Limb (tissue), 2 donors: Measurements from ENCODE around the gene GRM1.

Experiments
- DNase-seq, 2 donors: peaks; one replicate each; pipeline ENCODE4 v3.0.0-alpha.2; 2016; ENCODE audit errors: extremely low spot score in 2 of 2

The GRM1 gene

DNA sequence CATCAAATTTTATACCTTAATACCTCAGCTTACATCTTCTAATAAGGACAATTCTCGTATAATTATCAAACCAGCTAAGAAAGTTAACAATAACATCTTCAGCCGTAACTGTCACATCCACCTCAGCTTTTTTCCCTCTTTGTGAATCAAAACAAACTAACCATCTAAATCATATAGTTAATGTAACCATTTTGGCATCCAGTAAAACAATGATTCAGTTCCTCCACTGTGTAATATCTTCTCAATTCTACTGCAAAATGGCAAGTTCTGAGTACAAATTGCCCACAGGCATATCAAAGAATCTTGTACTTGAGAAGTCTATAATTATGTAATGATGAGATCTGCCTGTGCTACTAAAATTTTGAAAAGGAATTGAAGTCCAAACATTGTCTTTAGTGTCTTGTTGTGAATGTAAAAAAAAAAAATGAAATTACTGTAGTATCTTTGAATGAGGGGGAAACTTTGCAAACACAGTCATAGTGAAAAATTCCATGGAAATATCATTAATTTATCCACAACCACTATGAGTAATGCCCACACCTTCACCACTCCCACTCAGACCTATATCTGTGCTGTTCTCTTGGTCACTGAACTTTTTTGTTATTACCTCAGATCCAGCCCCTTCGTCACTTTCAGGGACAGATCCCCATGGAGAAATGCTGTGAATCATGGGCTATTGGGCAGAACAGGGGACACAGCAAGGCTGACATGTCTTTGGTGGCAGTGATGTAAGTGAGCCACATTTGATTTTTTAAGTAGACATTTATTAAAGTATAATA lies 336.1 kb downstream of the GRM1 start:
- DNase-seq, result no peak

GRCh38 chr6:146367061-146367460 lies 338.2 kb downstream of the GRM1 start:
- no peak for DNase-seq

GRCh38 chr6:146369866-146370265 lies 341.0 kb downstream of the GRM1 start:
- DNase-seq, result no peak

DNA sequence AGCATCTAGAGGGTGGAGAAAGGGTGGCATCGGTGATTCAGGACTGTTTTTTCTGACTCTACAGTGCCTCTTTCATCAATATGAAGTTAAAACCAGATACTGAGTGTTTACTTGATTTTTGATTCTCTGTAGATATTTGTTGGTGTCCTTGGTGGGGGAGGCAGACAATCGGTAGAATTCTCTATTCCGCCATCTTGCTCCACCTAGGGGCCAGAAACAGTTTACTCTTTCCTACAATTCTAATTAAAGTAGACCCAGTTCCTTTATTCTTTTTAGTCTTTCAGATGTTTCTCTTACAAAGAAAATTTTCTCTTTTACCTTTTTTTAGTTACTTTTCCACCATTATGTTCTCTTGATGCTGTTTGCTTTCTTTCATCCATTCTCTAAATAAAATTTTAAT lies 352.6 kb downstream of the GRM1 start:
- DNase-seq, result no peak

DNA sequence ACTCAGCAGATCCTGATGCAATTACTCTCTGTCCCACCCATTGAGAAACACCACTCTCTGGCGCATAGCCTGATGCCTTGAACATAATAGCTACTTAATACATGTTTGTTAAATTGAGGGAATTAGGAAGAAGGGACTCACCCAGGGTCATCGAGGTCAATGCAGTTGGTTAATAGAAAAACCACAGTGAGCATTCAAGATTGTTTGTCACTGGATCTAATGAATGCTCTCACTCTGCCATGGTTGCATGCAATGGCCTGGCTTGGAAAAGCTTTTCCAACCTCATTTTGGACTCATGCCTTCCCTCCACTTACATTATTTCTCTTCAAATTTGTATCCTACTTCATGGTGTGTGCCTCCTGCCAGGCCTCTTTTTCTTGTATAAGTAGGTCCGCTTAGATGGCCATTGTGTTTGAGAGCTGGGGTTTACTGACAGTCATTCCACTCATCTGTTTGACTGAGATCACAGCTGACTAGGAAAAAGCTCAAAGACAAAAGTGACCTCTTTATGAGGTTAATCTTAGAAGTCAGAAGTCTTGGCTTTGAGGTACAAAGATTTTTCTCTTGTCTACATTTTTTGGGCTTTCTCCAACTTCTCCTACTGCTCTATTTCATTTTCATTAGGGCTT lies 360.0 kb downstream of the GRM1 start:
- no peak for DNase-seq

- DNase-seq, result no peak
Observed at GRCh38 chr6:146389740-146390139, 360.9 kb downstream of the GRM1 start.

DNA sequence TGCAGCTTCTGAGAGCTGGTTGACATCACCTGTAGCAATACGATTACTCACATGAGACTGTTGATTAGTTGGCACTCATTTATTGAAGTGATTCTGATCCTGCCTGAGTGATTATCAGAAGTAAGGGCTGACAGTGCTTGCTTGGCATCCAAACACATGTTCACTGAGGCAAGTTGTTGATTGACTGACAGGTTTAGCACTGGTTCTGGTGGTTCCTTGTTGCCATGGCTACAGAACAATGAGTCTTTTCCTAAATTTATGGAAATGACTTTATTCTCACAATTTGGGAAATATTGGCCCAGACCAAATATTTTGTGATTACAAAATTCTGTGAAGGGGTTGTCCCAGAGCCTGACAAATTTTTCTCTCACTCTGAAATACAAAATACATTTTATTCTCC lies 368.8 kb downstream of the GRM1 start:
- no peak for DNase-seq

DNA sequence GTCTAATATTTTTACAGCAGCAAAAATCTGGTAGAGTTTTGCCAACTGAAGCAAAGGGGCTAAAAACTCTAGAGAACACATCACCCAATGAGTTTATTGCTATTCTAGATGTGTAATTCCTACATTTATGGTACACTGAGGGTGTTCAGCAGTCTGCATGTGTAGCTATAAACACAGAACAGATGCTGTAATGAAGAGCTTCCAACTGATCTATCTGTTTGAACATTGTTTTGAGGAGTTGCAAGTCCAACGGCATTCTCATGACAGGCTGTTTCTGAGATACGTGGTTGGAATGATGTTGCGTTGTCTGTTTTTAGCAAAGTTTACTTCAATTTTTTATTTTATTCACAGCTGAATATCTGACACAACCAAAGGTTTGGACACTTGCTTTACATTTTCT lies 373.6 kb downstream of the GRM1 start:
- no peak for DNase-seq

DNA sequence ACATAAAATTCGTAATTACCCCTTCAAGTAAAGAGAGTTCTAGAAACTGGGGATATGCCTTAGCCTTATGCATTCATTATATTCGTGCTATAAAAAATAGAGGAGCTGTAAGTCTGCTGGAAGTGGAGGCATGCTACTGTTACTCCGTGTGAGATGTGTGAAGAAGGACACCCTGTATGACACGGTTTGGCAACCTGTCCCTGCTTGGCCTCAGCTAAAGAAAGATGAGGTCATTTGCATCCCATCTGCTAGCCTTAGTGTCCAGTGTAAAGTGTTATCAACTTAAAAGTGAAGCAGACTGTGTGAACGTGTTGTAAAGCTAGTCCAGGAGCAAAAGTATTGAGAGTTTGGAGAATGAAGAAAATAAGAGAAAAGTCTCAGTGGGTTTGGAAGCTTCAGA lies 379.7 kb downstream of the GRM1 start:
- no peak for DNase-seq

GRCh38 chr6:146410851-146411595 lies 382.2 kb downstream of the GRM1 start:
- no peak for DNase-seq

- DNase-seq, result no peak
Observed at GRCh38 chr6:146419576-146419975, 390.7 kb downstream of the GRM1 start.

GRCh38 chr6:146420255-146420654 lies 391.4 kb downstream of the GRM1 start:
- DNase-seq, result no peak

DNA sequence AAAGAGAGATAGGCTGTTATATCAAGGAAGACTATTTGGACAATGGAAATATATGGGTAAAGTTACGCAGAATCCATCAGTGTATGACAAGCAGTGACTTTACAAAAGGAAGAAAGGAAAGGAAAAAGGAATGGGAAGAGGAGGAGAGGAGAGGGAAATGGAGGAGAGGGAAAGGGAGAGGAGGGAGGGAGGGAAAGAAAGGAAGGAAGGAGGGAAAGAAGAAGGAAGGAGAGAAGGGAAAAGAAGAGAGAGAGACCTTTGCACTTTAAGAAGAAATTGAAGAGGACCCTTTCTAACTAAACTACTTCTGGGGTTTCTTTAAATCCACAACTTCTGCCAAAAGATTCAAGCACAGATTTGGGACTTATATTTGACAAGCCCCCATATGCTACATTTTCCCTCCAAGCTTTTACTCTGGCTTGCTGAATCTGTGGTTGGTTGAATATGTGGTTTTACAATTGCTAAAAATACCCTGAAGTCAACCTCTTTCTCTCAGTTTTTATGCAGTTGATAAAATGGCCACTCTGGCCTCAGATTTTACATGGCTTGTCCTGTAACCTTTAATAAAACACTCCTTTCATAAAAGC lies 394.0 kb downstream of the GRM1 start:
- no peak for DNase-seq

- no peak for DNase-seq
Observed at GRCh38 chr6:146423452-146423851, 394.6 kb downstream of the GRM1 start.

DNA sequence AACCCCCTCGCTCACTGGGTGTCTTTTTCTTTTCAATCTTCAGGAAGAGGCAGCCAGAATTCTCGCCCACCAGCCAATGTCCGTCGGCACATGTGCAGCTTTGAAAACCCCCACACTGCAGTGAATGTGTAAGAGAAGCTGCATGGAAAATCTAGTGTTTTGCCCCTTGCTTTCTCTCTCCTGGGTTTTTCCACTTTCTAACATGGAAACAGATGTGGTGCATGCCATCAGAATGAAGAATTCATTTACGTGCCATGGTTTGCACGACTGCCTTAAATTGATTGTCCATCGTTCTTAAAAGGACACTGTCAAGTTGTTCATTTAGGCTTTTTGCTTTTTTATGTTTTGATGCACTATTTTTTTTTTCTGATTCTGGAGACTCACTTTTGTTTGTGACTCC lies 397.7 kb downstream of the GRM1 start:
- peak in 1 of 2 donors; percentile 45 for DNase-seq

- DNase-seq, result no peak
Observed at GRCh38 chr6:146429831-146430230, 401.0 kb downstream of the GRM1 start.

GRCh38 chr6:146433881-146434731 lies 405.2 kb downstream of the GRM1 start:
- peak; percentile 29 to 50 for DNase-seq

- DNase-seq, result no peak
Observed at GRCh38 chr6:146434732-146435390, 406.0 kb downstream of the GRM1 start.

- DNase-seq, result no peak
Observed at GRCh38 chr6:146441907-146442306, 413.0 kb downstream of the GRM1 start.

GRCh38 chr6:146444189-146444588 lies 415.3 kb downstream of the GRM1 start:
- DNase-seq, result no peak

GRCh38 chr6:146445233-146445632 lies 416.4 kb downstream of the GRM1 start:
- DNase-seq, result no peak
